Left lung (tissue), 10 donors: ENCODE data around the gene AGAP1. TPM values are rescaled to one million over a fixed set of nuclear protein-coding genes. Genes with fewer than 3 reads are reported as not detected.

ENCODE experiments used
- ATAC-seq: fragments of 200-7000 bp; cut with Tn5 transposase; one replicate; pipeline ENCODE4 v1.9.1; 2020; ENCODE audit warnings: moderate library complexity
- DNase-seq, 4 donors: peaks; one replicate each; pipeline ENCODE4 v3.0.0-alpha.2; 2013 to 2020
- H3K27ac ChIP-seq, 2 donors: fragments of 200-600 bp; sonication (generic) in 1 of 2; one replicate each; pipeline versions ENCODE4 v1.5.0 to v1.8.0; 2020 to 2021
- H3K27me3 ChIP-seq, 2 donors: fragments of 200-600 bp; sonication (generic) in 1 of 2; one replicate each; pipeline versions ENCODE4 v1.5.0 to v1.8.0; 2020 to 2021
- H3K36me3 ChIP-seq, 2 donors: fragments of 200-600 bp; sonication (generic) in 1 of 2; one replicate each; pipeline versions ENCODE4 v1.5.0 to v1.8.0; 2020 to 2021
- H3K4me1 ChIP-seq, 2 donors: fragments of 200-600 bp; one replicate each; pipeline ENCODE4 v1.8.0; 2021
- H3K4me3 ChIP-seq, 2 donors: fragments of 200-600 bp; sonication (generic) in 1 of 2; one replicate each; pipeline versions ENCODE4 v1.5.0 to v1.8.0; 2020 to 2021; ENCODE audit warnings: mild to moderate bottlenecking in 1 of 2
- H3K9me3 ChIP-seq, 2 donors: fragments of 200-600 bp; sonication (generic) in 1 of 2; one replicate each; pipeline versions ENCODE4 v1.5.0 to v1.8.0; 2020 to 2021
- CTCF ChIP-seq, 2 donors: fragments of 200-600 bp; sonication (generic) in 1 of 2; IDR thresholded peaks; one replicate each; pipeline versions ENCODE4 v1.5.0 to v1.8.0; 2021; ENCODE audit warnings: antibody characterized with exemption in 2 of 2
- intact Hi-C, 2 donors: fragments of 100-400 bp; cut with DNase I; formaldehyde crosslinking; loops; one replicate each; pipeline versions ENCODE4 v1.11.2 to v1.14.2; 2022
- polyA plus RNA-seq, 6 donors: library from polyadenylated mRNA; unstranded; fragments of 120-200 nt; gene quantifications; one replicate each; pipeline ENCODE4 v1.2.1, GENCODE V29; 2013; ENCODE audit not compliant: insufficient read length in 6 of 6
- total RNA-seq, 2 donors: library from RNA; stranded (reverse); fragmentation: NEBNext Ultra II Directional; extraction: Animal tissue kit (Norgen Biotek cat#: 25700); gene quantifications; one replicate each; pipeline ENCODE4 v1.2.1, GENCODE V29; 2021
- donor health status: DM: no; HTN: yes; CAD: no.
- donor health status: DM: no; HTN: no; CAD: no.

Gene AGAP1
- total and polyA plus RNA-seq, 8 donors, result 13.1 to 25.4 (median 22.4) TPM

DNA sequence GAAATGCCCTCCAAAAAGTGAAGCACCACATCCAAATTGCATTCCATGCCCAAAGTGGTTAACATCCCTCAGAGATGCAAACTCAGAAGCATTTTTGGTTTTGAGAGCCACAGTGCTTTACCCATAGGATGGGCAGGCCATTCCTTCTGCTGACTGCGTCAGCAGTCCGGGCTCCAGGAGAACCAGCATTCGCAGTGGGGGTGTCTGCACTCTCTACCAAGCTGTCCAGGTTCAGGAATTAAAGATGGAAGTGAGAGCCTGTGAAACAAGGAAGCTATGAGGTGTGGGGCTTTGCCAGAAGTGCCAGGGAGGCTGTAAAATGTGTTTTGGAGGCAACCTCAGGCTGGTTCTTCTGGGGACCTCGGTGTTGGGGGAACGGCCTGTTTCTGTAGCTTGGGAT is 205.7 kb downstream of the AGAP1 start:
- ATAC-seq (no peak), DNase-seq (no peak)
- Histone ChIP-seq H3K27ac (no peak overlapping the region), H3K9me3 (no peaks in the 10 kb centered on the region), H3K4me1 (no peaks in the 10 kb centered on the region), H3K4me3 (no peak overlapping the region), H3K27me3 (no peaks in the 10 kb centered on the region), H3K36me3 (no peaks in the 10 kb centered on the region)
- intact Hi-C loops, result no loop called here
- TF ChIP-seq CTCF (IDR thresholded peaks at IDR 0.05), result no peak

DNA sequence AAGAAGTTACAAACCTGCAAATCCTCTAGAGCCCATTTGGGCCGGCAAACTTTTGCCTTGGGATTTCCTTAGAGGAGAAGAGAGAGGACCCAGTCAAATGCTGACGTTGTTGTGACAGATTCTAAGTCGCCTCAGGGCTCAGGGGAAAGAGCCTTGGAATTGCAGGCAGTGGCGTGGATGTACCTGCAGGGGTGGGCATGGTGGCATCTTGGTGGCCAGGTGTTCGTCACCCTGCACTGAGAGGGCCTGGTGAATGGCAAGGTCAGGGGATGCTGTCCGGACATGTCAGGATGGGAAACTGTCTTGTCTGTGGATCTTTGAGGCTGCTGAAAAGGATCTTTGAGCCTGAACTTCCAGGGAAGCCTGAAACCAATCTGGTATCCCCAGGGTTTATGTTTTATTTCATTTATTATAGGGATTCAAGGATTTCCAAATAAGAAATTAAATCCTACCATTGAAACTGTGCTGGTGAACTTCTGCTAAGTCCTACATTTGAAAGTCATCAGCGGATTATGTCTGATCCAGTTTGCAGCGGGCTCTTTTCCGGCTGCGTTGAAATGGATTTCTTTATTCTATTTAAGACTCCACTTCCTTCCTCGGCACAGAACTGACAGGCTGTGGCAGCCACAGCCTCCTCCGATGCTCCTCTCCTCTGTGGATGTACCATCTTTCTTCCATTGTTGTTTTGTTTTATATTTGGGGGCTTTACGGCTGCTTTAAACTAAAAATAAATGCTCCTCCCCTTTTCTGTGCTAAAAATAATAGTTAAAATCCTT is 207.6 kb downstream of the AGAP1 start:
- ATAC-seq, result no peak
- no peak for TF ChIP-seq CTCF (IDR thresholded peaks at IDR 0.05)
- intact Hi-C loops, result no loop called here
- peak in 1 of 4 donors; percentile 19 for DNase-seq
- Histone ChIP-seq H3K36me3 (no peaks in the 10 kb centered on the region), H3K4me1 (no peaks in the 10 kb centered on the region), H3K4me3 (no peak overlapping the region), H3K27me3 (no peaks in the 10 kb centered on the region), H3K27ac (no peak overlapping the region), H3K9me3 (no peaks in the 10 kb centered on the region)

GRCh38 chr2:235702186-235702585 is 208.3 kb downstream of the AGAP1 start:
- DNase-seq (peak in 1 of 4 donors; percentile 15), ATAC-seq (no peak)
- no peaks in the 10 kb centered on the region for H3K36me3 ChIP-seq
- H3K27ac ChIP-seq, result no peak overlapping the region
- H3K27me3 ChIP-seq, result no peaks in the 10 kb centered on the region
- no peak overlapping the region for H3K4me3 ChIP-seq
- H3K4me1 ChIP-seq, result no peaks in the 10 kb centered on the region
- H3K9me3 ChIP-seq, result no peaks in the 10 kb centered on the region
- intact Hi-C loops, result no loop called here
- TF ChIP-seq CTCF (IDR thresholded peaks at IDR 0.05), result no peak

- ATAC-seq, result no peak
Observed at GRCh38 chr2:235703711-235704295, 210.0 kb downstream of the AGAP1 start.

More at GRCh38 chr2:235703711-235704295, 210.0 kb downstream of the AGAP1 start:
- intact Hi-C loops, result no loop called here
- Histone ChIP-seq H3K4me1 (no peaks in the 10 kb centered on the region), H3K36me3 (no peaks in the 10 kb centered on the region), H3K27me3 (no peaks in the 10 kb centered on the region), H3K4me3 (no peak overlapping the region), H3K27ac (no peak overlapping the region), H3K9me3 (no peaks in the 10 kb centered on the region)
- no peak for TF ChIP-seq CTCF (IDR thresholded peaks at IDR 0.05)
- DNase-seq, result no peak
